MM.1S (cell line): ENCODE data around the gene C10orf53.

Experiments
- DNase-seq: peaks from one replicate; pipeline ENCODE4 v3.0.0-alpha.2; 2015
- H2AFZ ChIP-seq: fragments of 300-600 bp; sonication (generic); 2 replicates; pipeline ENCODE4 v1.6.0; 2016; ENCODE audit warnings: antibody characterized with exemption, low read length
- H3F3A ChIP-seq: fragments of 300-600 bp; sonication (generic); 2 replicates; pipeline ENCODE4 v1.6.1; 2016; ENCODE audit warnings: mild to moderate bottlenecking, antibody characterized with exemption, low read length, moderate library complexity, mixed read lengths; ENCODE audit not compliant: insufficient read depth
- H3K27ac ChIP-seq: fragments of 300-600 bp; sonication (generic); 2 replicates; pipeline ENCODE4 v1.5.1; 2016; ENCODE audit warnings: mild to moderate bottlenecking, low read length
- H3K27me3 ChIP-seq: fragments of 300-600 bp; sonication (generic); replicated peaks from 2 replicates; pipeline ENCODE4 v1.6.0; 2016; ENCODE audit warnings: low read length; ENCODE audit not compliant: insufficient read depth
- H3K36me3 ChIP-seq: fragments of 300-600 bp; sonication (generic); replicated peaks from 2 replicates; pipeline ENCODE4 v1.6.1; 2016; ENCODE audit warnings: mild to moderate bottlenecking, low read length, mixed read lengths; ENCODE audit not compliant: insufficient read depth
- H3K4me1 ChIP-seq: fragments of 300-600 bp; sonication (generic); 2 replicates; pipeline ENCODE4 v1.6.1; 2016; ENCODE audit warnings: low read length, mixed read lengths
- H3K4me2 ChIP-seq: fragments of 300-600 bp; sonication (generic); 2 replicates; pipeline ENCODE4 v1.6.0; 2016; ENCODE audit warnings: low read depth, low read length
- H3K4me3 ChIP-seq: fragments of 300-600 bp; sonication (generic); 2 replicates; pipeline ENCODE4 v1.5.1; 2016; ENCODE audit warnings: low read length, mixed read lengths
- H3K79me2 ChIP-seq: fragments of 300-600 bp; sonication (generic); 2 replicates; pipeline ENCODE4 v1.6.1; 2016; ENCODE audit warnings: mixed run types, low read length, mixed read lengths
- H3K9ac ChIP-seq: fragments of 300-600 bp; sonication (generic); 2 replicates; pipeline ENCODE4 v1.6.1; 2016; ENCODE audit warnings: low read length, mixed read lengths
- H3K9me2 ChIP-seq: fragments of 300-600 bp; sonication (generic); replicated peaks from 2 replicates; pipeline ENCODE4 v1.6.1; 2016; ENCODE audit warnings: mild to moderate bottlenecking, low read length, mixed read lengths; ENCODE audit not compliant: insufficient read depth
- H3K9me3 ChIP-seq: fragments of 300-600 bp; sonication (generic); replicated peaks from 2 replicates; pipeline ENCODE4 v1.6.1; 2016; ENCODE audit warnings: mild to moderate bottlenecking, low read length, mixed read lengths; ENCODE audit not compliant: insufficient read depth
- H4K20me1 ChIP-seq: fragments of 300-600 bp; sonication (generic); 2 replicates; pipeline ENCODE4 v1.6.1; 2016; ENCODE audit warnings: mild to moderate bottlenecking, low read length, moderate library complexity, mixed read lengths; ENCODE audit not compliant: insufficient read depth
- EZH2 ChIP-seq: fragments of 300-600 bp; sonication (generic); optimal IDR thresholded peaks from 2 replicates; pipeline ENCODE3; 2017; ENCODE audit warnings: low read depth, mild to moderate bottlenecking, antibody characterized with exemption, low read length, mixed read lengths
- EZH2phosphoT487 ChIP-seq: fragments of 300-600 bp; sonication (generic); IDR thresholded peaks from 2 replicates; pipeline ENCODE4 v1.6.1; 2018; ENCODE audit warnings: antibody characterized with exemption, low read length
- TF ChIP-seq, protein P1 (sequence below): fragments of 300-600 bp; sonication (generic); IDR thresholded peaks from 2 replicates; pipeline ENCODE4 v1.5.1; 2016; ENCODE audit warnings: antibody characterized with exemption, low read length, mixed read lengths

C10orf53 gene

DNA sequence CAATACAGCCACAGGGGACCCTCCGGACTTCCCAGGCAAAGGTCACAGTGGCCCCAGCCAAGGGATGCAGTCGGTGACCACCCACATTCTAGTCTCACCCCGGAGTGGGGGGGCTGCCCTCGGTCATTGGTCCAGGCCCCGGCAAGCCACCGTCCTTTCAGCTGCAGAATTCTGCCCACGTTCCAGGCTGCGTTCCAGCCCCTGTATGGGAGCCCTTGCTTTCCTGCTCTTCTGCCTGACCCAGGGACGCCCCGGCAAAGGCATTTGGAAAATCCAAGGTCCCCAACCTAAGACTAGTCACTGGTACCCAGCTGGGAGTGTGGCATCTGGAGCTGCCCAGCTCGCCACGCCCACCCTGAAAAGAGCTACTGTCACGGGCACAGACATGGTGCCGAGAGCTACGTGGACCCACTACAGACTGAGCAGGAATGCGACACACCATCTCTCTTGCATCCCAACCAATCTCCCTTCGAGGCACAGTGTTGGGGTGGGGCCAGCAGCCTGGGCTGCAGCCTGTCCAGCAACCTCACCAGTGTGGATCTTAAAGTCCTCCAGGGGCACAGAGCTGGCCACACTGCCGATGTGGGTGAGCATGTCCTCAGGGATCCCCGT, 64.1 kb downstream of the C10orf53 start:
- H3K27ac ChIP-seq: no peak overlapping the region
- no peak overlapping the region for H2AFZ ChIP-seq
- no peaks in the 10 kb centered on the region for H3F3A ChIP-seq
- peaks cover 4% of the 10 kb centered on the region; the same call in 1 of the 2 replicates for H3K27me3 ChIP-seq
- no peak overlapping the region for H3K4me3 ChIP-seq
- DNase-seq: no peak
- no peaks in the 10 kb centered on the region for H3K4me1 ChIP-seq
- no peaks in the 10 kb centered on the region for H4K20me1 ChIP-seq
- H3K9me3 ChIP-seq: no peaks in the 10 kb centered on the region
- no peaks in the 10 kb centered on the region for H3K79me2 ChIP-seq
- H3K9me2 ChIP-seq: no peaks in the 10 kb centered on the region
- no peaks in the 10 kb centered on the region for H3K36me3 ChIP-seq
- TF ChIP-seq EZH2phosphoT487 (no peak), EZH2 (no peak)
- TF ChIP-seq, protein P1, sequence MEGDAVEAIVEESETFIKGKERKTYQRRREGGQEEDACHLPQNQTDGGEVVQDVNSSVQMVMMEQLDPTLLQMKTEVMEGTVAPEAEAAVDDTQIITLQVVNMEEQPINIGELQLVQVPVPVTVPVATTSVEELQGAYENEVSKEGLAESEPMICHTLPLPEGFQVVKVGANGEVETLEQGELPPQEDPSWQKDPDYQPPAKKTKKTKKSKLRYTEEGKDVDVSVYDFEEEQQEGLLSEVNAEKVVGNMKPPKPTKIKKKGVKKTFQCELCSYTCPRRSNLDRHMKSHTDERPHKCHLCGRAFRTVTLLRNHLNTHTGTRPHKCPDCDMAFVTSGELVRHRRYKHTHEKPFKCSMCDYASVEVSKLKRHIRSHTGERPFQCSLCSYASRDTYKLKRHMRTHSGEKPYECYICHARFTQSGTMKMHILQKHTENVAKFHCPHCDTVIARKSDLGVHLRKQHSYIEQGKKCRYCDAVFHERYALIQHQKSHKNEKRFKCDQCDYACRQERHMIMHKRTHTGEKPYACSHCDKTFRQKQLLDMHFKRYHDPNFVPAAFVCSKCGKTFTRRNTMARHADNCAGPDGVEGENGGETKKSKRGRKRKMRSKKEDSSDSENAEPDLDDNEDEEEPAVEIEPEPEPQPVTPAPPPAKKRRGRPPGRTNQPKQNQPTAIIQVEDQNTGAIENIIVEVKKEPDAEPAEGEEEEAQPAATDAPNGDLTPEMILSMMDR: no peak
- H3K4me2 ChIP-seq: no peak overlapping the region
- H3K9ac ChIP-seq: no peak overlapping the region

DNA sequence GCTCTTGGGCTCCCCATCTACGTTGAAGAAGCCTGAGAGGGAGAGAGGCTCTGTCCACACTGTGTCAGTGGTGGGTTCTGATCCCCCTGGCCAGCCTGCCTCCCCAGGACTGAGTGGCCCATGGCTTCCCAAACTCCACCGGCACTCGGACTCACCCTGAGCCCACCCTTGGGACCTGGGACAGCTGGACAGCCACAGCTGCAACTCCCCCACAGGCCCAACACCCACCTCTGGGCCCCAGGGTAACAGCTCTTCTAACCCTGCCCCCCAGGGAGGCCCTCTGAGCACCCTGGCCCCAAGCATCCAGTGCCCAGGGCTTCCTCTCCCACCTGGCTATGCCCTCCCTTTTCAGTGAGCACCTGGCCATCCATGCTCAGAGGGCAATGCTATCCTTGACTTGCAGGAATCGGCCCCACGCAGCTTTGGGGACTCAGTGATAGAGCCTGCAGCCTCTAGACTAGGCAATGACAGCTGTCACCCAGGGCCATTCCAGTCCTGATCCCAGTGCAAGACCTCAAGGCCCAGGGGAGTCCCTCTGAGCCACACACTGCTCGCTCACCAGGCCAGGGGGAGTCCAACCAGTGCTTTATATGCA, 64.7 kb downstream of the C10orf53 start:
- Histone ChIP-seq H4K20me1 (no peaks in the 10 kb centered on the region), H3K4me1 (no peaks in the 10 kb centered on the region), H3K9me3 (no peaks in the 10 kb centered on the region), H3K36me3 (no peaks in the 10 kb centered on the region), H3K27me3 (no peaks in the 10 kb centered on the region; the same call in 1 of the 2 replicates), H3K4me3 (no peak overlapping the region), H3K27ac (no peak overlapping the region), H2AFZ (no peak overlapping the region), H3K4me2 (no peak overlapping the region), H3F3A (no peaks in the 10 kb centered on the region), H3K9me2 (no peaks in the 10 kb centered on the region), H3K9ac (no peak overlapping the region), H3K79me2 (no peaks in the 10 kb centered on the region)
- DNase-seq: no peak
- TF ChIP-seq EZH2: no peak
- TF ChIP-seq, protein P1: no peak
- TF ChIP-seq EZH2phosphoT487: no peak

DNA sequence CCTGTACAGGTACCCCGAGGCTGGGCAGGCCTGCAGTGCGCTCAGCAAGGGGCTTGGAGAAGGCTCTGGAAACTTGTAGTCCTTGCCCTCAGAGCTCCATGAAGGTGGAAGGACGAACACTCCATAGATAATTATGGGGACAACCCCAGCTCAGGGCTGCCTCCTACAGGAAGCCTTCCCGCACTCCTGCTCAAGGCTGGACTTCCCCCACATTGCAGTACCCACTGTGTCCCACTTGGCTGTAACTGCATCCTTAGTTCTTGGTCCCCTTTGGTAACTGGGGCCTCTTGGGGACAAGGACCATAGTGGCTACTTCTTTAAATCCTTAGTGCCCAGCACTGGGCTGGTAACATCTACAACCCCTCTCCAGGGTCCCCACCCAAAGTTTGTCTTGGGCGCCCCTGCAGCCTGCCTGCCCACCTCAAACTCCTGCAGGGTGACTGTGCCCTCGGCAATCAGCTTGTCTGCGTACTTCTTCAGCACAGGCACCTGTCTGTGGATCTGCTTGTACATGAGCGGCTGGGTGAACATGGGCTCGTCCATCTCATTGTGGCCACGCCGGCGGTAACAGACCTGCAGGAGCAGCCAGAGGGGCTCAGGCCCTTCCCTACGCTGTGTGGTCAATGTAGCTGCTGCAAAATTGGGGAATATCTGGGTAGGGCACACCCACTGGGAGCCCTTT, 65.6 kb downstream of the C10orf53 start:
- DNase-seq: no peak
- Histone ChIP-seq H3K27me3 (no peaks in the 10 kb centered on the region; the same call in 1 of the 2 replicates), H3K36me3 (no peaks in the 10 kb centered on the region)

More for the DNA sequence above, 65.6 kb downstream of the C10orf53 start:
- Histone ChIP-seq H2AFZ (no peak overlapping the region), H4K20me1 (no peaks in the 10 kb centered on the region), H3F3A (no peaks in the 10 kb centered on the region), H3K79me2 (no peaks in the 10 kb centered on the region), H3K27ac (no peak overlapping the region), H3K4me3 (no peak overlapping the region), H3K9me2 (no peaks in the 10 kb centered on the region), H3K4me2 (no peak overlapping the region), H3K4me1 (no peaks in the 10 kb centered on the region), H3K9ac (no peak overlapping the region), H3K9me3 (no peaks in the 10 kb centered on the region)
- TF ChIP-seq EZH2: no peak
- no peak for TF ChIP-seq EZH2phosphoT487
- TF ChIP-seq, protein P1: no peak
